GM12801 (cell line): Measurements from ENCODE around the gene PAM16.

ENCODE experiments used
- CTCF ChIP-seq: IDR thresholded peaks from one replicate; pipeline ENCODE4 v1.5.1; 2011; ENCODE audit warnings: control low read depth; ENCODE audit not compliant: insufficient read length; ENCODE audit errors: extremely low read depth

The PAM16 gene

GRCh38 chr16:4376126-4376892, 25.2 kb upstream of the PAM16 start:
- TF ChIP-seq CTCF, result no peak

- no peak for TF ChIP-seq CTCF
Measured at GRCh38 chr16:4375717-4376116, 24.6 kb upstream of the PAM16 start.

GRCh38 chr16:4373909-4374742, 23.0 kb upstream of the PAM16 start:
- no peak for TF ChIP-seq CTCF

GRCh38 chr16:4373356-4373908, 22.3 kb upstream of the PAM16 start:
- TF ChIP-seq CTCF, result no peak

- no peak for TF ChIP-seq CTCF
Measured at GRCh38 chr16:4372578-4373355, 21.6 kb upstream of the PAM16 start.

- no peak for TF ChIP-seq CTCF
Measured at GRCh38 chr16:4372001-4372577, 21.0 kb upstream of the PAM16 start.
